NCI-H345 treated with DMSO at 0.1 percent for 48 hours (cell line): ENCODE measurements around the gene DNALI1.
"Not testable (repeated sequence)": the region's sequence is repeated elsewhere in the genome, so short reads cannot be mapped to it uniquely, and the experiment has no call there.

Source experiments
- DNase-seq: peaks from one replicate; lab custom pipeline; 2025; ENCODE audit not compliant: unreplicated experiment; lab: John Stamatoyannopoulos, UW

DNALI1 gene

GRCh38 chr1:37556712-37557196 lies at the start of gene DNALI1:
DNALI1 (plus strand) TSS chr1:37556940; CDS start chr1:37556995, 55 bp downstream.
- no peak for DNase-seq

GRCh38 chr1:37509181-37509580 lies 47.6 kb upstream of the DNALI1 start:
- DNase-seq: no peak

- peak; percentile 15 for DNase-seq
Observed at GRCh38 chr1:37513795-37514349, 42.9 kb upstream of the DNALI1 start.

- DNase-seq: peak; percentile 81
Observed at GRCh38 chr1:37514350-37515184, 42.2 kb upstream of the DNALI1 start, which contains the start of gene MEAF6. MEAF6 (minus strand) TSS chr1:37514766; CDS start chr1:37514746, 20 bp downstream.

DNA sequence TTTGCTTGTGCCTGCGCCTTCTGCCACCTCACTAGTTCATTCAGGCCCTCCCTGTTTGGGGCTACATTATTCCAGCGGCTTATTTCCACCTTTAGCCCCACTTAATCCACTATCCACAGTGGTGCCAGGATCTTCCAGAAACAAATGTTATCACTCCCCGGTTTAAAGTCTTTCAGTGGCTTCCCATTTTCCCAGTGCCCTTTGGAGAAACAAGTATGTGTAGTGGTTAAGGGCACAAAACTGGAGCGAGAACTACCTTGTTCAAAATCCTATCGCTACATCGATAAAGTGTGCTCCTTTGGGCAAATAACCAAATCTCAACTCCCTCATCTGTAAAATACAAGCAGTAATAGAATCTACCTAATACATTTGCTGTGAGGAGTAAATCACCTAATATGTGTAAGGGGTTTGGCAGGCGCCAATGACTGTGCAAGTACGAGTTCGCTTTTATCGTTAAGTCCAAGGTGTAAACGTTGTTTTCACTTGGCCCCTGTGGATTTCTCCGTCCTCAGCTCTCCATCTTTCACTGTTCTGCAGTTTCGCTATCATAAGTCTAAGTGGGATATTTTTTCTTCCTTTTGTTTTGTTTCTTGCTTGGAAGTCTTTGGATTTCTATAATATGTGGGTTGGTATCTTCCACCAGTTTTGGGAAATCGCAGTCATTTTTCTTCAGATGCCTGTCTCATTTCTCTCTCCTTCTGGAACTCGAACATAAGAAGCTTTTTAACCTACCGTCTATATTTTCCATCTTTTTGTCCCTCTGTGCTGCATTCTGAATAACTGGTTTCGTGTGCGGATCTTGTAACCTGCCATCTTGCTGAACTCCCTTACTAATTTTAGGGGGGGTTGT lies 41.3 kb upstream of the DNALI1 start:
- no peak for DNase-seq

GRCh38 chr1:37517569-37517968 lies 39.2 kb upstream of the DNALI1 start:
- DNase-seq: no peak

GRCh38 chr1:37518241-37518640 lies 38.5 kb upstream of the DNALI1 start:
- DNase-seq: not testable (repeated sequence)

GRCh38 chr1:37518929-37519328 lies 37.8 kb upstream of the DNALI1 start:
- DNase-seq: not testable (repeated sequence)

GRCh38 chr1:37519613-37520012 lies 37.1 kb upstream of the DNALI1 start:
- DNase-seq: no peak

- not testable (repeated sequence) for DNase-seq
Observed at GRCh38 chr1:37529888-37530287, 26.9 kb upstream of the DNALI1 start.

- DNase-seq: not testable (repeated sequence)
Observed at GRCh38 chr1:37532418-37533156, 24.2 kb upstream of the DNALI1 start.

- DNase-seq: no peak
Observed at GRCh38 chr1:37533317-37534093, 23.2 kb upstream of the DNALI1 start.

GRCh38 chr1:37537378-37537777 lies 19.4 kb upstream of the DNALI1 start:
- DNase-seq: no peak

DNA sequence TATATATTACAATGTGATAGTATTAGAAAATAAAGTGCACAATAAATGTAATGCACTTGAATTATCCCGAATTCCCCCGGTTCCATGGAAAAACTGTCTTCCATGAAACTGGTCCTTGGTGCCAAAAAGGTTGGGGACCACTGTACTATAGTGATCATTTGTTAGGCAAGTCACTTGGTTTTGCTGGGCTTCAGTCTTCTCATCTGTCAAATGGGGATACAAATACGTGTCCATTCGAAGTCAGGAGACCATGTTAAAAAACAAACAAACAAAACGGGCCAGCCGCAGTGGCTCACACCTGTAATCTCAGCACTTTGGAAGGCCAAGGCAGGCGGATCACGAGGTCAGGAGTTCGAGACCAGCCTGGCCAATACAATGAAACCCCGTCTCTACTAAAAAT lies 17.6 kb upstream of the DNALI1 start:
- DNase-seq: not testable (repeated sequence)

GRCh38 chr1:37540036-37540785 lies 16.5 kb upstream of the DNALI1 start:
- DNase-seq: no peak

- no peak for DNase-seq
Observed at GRCh38 chr1:37544530-37544929, 12.2 kb upstream of the DNALI1 start.

DNA sequence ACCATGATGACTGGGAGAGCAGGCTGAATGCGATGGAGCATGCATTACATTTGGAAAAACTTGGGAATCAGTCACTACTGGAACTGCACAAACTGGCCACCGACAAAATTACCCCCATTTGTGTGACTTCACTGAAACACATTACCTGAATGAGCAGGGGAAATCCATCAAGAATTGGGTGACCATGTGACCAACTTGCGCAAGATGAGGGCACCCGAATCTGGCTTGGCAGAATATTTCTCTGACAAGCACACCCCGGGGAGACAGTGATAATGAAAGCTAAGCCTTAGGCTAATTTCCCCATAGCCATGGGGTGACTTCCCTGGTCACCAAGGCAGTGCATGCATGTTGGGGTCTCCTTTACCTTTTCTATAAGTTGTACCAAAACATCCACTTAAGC lies 11.7 kb upstream of the DNALI1 start:
- DNase-seq: no peak

DNA sequence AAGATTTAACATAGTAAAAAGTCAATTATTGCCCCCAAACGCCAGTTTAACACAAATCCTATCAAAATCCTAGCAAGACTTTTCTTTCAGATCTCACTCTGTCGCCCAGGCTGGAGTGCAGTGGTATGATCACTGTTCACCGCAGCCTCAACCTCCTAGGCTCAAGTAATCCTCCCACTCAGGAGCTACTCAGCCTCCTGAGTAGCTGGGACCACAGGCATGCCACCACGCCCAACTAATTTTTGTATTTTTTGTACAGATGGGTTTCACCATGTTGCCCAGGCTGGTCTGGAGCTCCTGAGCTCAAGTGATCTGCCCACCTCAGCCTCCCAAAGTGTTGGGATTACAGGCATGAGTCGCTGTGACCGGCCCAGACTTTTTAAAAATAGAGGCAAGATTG lies 7.4 kb upstream of the DNALI1 start:
- no peak for DNase-seq

- no peak for DNase-seq
Observed at GRCh38 chr1:37553598-37553926, 3.2 kb upstream of the DNALI1 start.
